PC-9 (cell line): ENCODE measurements around the gene NKX2-8.

Experiments
- EZH2 ChIP-seq: fragments of 200-600 bp; sonication (generic); IDR thresholded peaks from 2 replicates; pipeline ENCODE4 v1.8.0; 2017; ENCODE audit warnings: antibody characterized with exemption, low read depth
- TF ChIP-seq, protein P1 (sequence below): fragments of 200-600 bp; sonication (generic); conservative IDR thresholded peaks from 2 replicates; pipeline ENCODE4 v1.6.1; 2017; ENCODE audit warnings: mixed run types, antibody characterized with exemption, mild to moderate bottlenecking, moderate library complexity

DNA sequence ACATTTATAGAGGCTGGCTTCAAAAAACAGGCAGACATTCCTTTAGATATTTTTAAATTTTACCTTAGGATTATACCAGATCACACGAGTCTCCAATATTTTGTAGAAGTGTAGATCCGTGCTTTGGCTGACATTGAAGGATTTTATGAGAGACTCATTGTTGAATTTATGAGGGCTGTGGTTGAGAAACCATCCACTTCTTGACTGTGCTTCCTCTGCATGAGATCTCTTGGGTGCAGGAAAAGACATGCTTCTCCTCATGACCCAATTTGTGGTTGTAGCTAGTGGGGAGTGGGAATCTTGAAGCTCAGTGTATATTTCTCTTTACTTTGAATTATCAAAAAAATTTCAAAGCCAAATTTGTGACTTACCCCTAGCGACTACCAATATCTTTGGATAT, 36.7 kb upstream of the NKX2-8 start:
- TF ChIP-seq, protein P1, sequence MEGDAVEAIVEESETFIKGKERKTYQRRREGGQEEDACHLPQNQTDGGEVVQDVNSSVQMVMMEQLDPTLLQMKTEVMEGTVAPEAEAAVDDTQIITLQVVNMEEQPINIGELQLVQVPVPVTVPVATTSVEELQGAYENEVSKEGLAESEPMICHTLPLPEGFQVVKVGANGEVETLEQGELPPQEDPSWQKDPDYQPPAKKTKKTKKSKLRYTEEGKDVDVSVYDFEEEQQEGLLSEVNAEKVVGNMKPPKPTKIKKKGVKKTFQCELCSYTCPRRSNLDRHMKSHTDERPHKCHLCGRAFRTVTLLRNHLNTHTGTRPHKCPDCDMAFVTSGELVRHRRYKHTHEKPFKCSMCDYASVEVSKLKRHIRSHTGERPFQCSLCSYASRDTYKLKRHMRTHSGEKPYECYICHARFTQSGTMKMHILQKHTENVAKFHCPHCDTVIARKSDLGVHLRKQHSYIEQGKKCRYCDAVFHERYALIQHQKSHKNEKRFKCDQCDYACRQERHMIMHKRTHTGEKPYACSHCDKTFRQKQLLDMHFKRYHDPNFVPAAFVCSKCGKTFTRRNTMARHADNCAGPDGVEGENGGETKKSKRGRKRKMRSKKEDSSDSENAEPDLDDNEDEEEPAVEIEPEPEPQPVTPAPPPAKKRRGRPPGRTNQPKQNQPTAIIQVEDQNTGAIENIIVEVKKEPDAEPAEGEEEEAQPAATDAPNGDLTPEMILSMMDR, result no peak
- TF ChIP-seq EZH2, result no peak
